ENCODE results near the gene HELT. TPM values are rescaled to one million over a fixed set of nuclear protein-coding genes. Genes with fewer than 3 reads are reported as not detected.

Gene HELT
- total RNA-seq, 4 donors from 2014 or later, result not detected

GRCh38 chr4:185054886-185055285 is 36.6 kb downstream of the HELT start:
- Histone ChIP-seq H3K27ac (no peak overlapping the region), H3K9me3 (no peaks in the 10 kb centered on the region), H3K36me3 (no peaks in the 10 kb centered on the region), H3K4me1 (no peaks in the 10 kb centered on the region), H3K4me3 (no peak overlapping the region), H3K27me3 (peaks cover 4% of the 10 kb centered on the region)
- no peak for DNase-seq
- intact Hi-C loops (cut with DNase I; ENCODE audit: low total_unique reads) (no loop called here), in situ Hi-C loops (cut with MboI; ENCODE audit: low pct_ligation_motif_present in 1 of 4, low pct_unique_long_range_greater_than_20kb in 1 of 4, low sequenced_read_pairs in 3 of 4) (no loop called here)
- TF ChIP-seq POLR2A (IDR thresholded peaks at IDR 0.05), result no peak
- TF ChIP-seq CTCF (IDR thresholded peaks at IDR 0.05), result no peak
- no peak for TF ChIP-seq POLR2AphosphoS5 (IDR thresholded peaks at IDR 0.05)
- no peak for TF ChIP-seq EP300 (IDR thresholded peaks at IDR 0.05; ENCODE audit: low read depth)
- WGBS, 2 donors (ENCODE audit: low coverage in 1 of 2), result 40 to 75% methylated on average over 2 to 7 of the region's 7 CpGs

- Histone ChIP-seq H3K4me3 (no peak overlapping the region), H3K27me3 (peaks cover 13% of the 10 kb centered on the region), H3K9me3 (no peaks in the 10 kb centered on the region), H3K27ac (no peak overlapping the region), H3K36me3 (no peaks in the 10 kb centered on the region), H3K4me1 (no peaks in the 10 kb centered on the region)
- DNase-seq, result no peak
- WGBS, 2 donors (ENCODE audit: low coverage in 1 of 2), result 61 to 67% methylated on average over 3 of the region's 3 CpGs
- in situ Hi-C loops (cut with MboI; ENCODE audit: low pct_ligation_motif_present in 1 of 4, low pct_unique_long_range_greater_than_20kb in 1 of 4, low sequenced_read_pairs in 3 of 4) (no loop called here), intact Hi-C loops (cut with DNase I; ENCODE audit: low total_unique reads) (no loop called here)
- TF ChIP-seq CTCF (IDR thresholded peaks at IDR 0.05), result no peak
- TF ChIP-seq POLR2AphosphoS5 (IDR thresholded peaks at IDR 0.05), result no peak
- no peak for TF ChIP-seq POLR2A (IDR thresholded peaks at IDR 0.05)
- TF ChIP-seq EP300 (IDR thresholded peaks at IDR 0.05; ENCODE audit: low read depth), result no peak
Observed at GRCh38 chr4:185061610-185062009, 43.3 kb downstream of the HELT start.

- Histone ChIP-seq H3K9me3 (no peaks in the 10 kb centered on the region), H3K27me3 (peaks cover 13% of the 10 kb centered on the region), H3K27ac (no peak overlapping the region), H3K36me3 (no peaks in the 10 kb centered on the region), H3K4me3 (no peak overlapping the region), H3K4me1 (no peaks in the 10 kb centered on the region)
- TF ChIP-seq POLR2A (IDR thresholded peaks at IDR 0.05), result no peak
- TF ChIP-seq EP300 (IDR thresholded peaks at IDR 0.05; ENCODE audit: low read depth), result no peak
- no peak for TF ChIP-seq CTCF (IDR thresholded peaks at IDR 0.05)
- no peak for TF ChIP-seq POLR2AphosphoS5 (IDR thresholded peaks at IDR 0.05)
- WGBS, 2 donors (ENCODE audit: low coverage in 1 of 2), result 82 to 89% methylated on average over 4 to 12 of the region's 12 CpGs
- in situ Hi-C loops (cut with MboI; ENCODE audit: low pct_ligation_motif_present in 1 of 4, low pct_unique_long_range_greater_than_20kb in 1 of 4, low sequenced_read_pairs in 3 of 4), result no loop called here
- DNase-seq, result no peak
- intact Hi-C loops (cut with DNase I; ENCODE audit: low total_unique reads), result no loop called here
Observed at GRCh38 chr4:185062606-185063005, 44.3 kb downstream of the HELT start.

GRCh38 chr4:185066179-185066578 is 47.9 kb downstream of the HELT start:
- H3K4me3 ChIP-seq, result no peak overlapping the region
- H3K9me3 ChIP-seq, result no peaks in the 10 kb centered on the region
- in situ Hi-C loops (cut with MboI; ENCODE audit: low pct_ligation_motif_present in 1 of 4, low pct_unique_long_range_greater_than_20kb in 1 of 4, low sequenced_read_pairs in 3 of 4), result no loop called here
- WGBS, 2 donors (ENCODE audit: low coverage in 1 of 2), result 78 to 83% methylated on average over 1 to 5 of the region's 5 CpGs
- intact Hi-C loops (cut with DNase I; ENCODE audit: low total_unique reads), result no loop called here
- no peak for DNase-seq
- H3K36me3 ChIP-seq, result no peaks in the 10 kb centered on the region
- H3K27ac ChIP-seq, result no peak overlapping the region
- TF ChIP-seq CTCF (IDR thresholded peaks at IDR 0.05) (no peak), POLR2A (IDR thresholded peaks at IDR 0.05) (no peak)
- H3K4me1 ChIP-seq, result no peaks in the 10 kb centered on the region
- peaks cover 13% of the 10 kb centered on the region for H3K27me3 ChIP-seq
